Left colon (tissue), 2 donors: ENCODE data around the gene HAGH. TPM values are rescaled to one million over a fixed set of nuclear protein-coding genes. Genes with fewer than 3 reads are reported as not detected.

Experiments
- ATAC-seq: fragments of 200-7000 bp; cut with Tn5 transposase; one replicate; pipeline ENCODE4 v1.9.1; 2020; ENCODE audit warnings: mild to moderate bottlenecking, moderate library complexity
- DNase-seq, 2 donors: peaks; one replicate each; pipeline ENCODE4 v3.0.0-alpha.2; 2020
- intact Hi-C, 2 donors: fragments of 100-400 bp; cut with DNase I in 1 of 2; cut with micrococcal nuclease in 1 of 2; formaldehyde crosslinking; loops; one replicate each; pipeline versions ENCODE4 v1.11.2 to v1.14.0; 2022; cut with DNase I, micrococcal nuclease
- total RNA-seq, 2 donors: library from RNA; stranded (reverse); fragmentation: NEBNext Ultra II Directional; extraction: Animal tissue kit (Norgen Biotek cat#: 25700); gene quantifications; one replicate each; pipeline ENCODE4 v1.2.1, GENCODE V29; 2021
- donor health status: DM: no; HTN: no; CAD: no.
- donor health status: DM: yes; HTN: yes; CAD: no.

Gene HAGH
- total RNA-seq, 2 donors from 2014 or later = 64.5 to 85.0 TPM

- intact Hi-C loops = no loop called here
- ATAC-seq (no peak), DNase-seq (no peak)
Observed at GRCh38 chr16:1839554-1839953, 12.9 kb upstream of the HAGH start.

GRCh38 chr16:1834096-1834495 lies 7.5 kb upstream of the HAGH start:
- DNase-seq (no peak), ATAC-seq (no peak)
- intact Hi-C loops = no loop called here

GRCh38 chr16:1832838-1833454 lies 6.3 kb upstream of the HAGH start:
- intact Hi-C loops = no loop called here
- ATAC-seq (no peak), DNase-seq (no peak)

GRCh38 chr16:1831186-1832075 lies 4.8 kb upstream of the HAGH start:
- ATAC-seq (no peak), DNase-seq (no peak)
- intact Hi-C loops = no loop called here

- DNase-seq (peak in 1 of 2 donors; percentile 44), ATAC-seq (peak; percentile 44)
- intact Hi-C loops = no loop called here
Observed at GRCh38 chr16:1830213-1830612, 3.6 kb upstream of the HAGH start.

- intact Hi-C loops = no loop called here
- DNase-seq (no peak), ATAC-seq (peak; percentile 38)
Observed at GRCh38 chr16:1828645-1829410, 2.2 kb upstream of the HAGH start.

GRCh38 chr16:1825864-1826690 lies 548 bp downstream of the HAGH start:
- DNase-seq = peak in 1 of 2 donors; percentile 70
- peak; percentile 40 for ATAC-seq
- intact Hi-C loops = no loop called here

GRCh38 chr16:1825381-1825863 lies 1.2 kb downstream of the HAGH start:
- no peak for DNase-seq
- intact Hi-C loops = no loop called here
- no peak for ATAC-seq

- intact Hi-C loops = no loop called here
- DNase-seq (no peak), ATAC-seq (no peak)
Observed at GRCh38 chr16:1823821-1824220, 2.8 kb downstream of the HAGH start.

GRCh38 chr16:1822801-1823200 lies 3.8 kb downstream of the HAGH start:
- DNase-seq (no peak), ATAC-seq (no peak)
- intact Hi-C loops = no loop called here

GRCh38 chr16:1821861-1822611 lies 4.6 kb downstream of the HAGH start:
- DNase-seq (no peak), ATAC-seq (no peak)
- intact Hi-C loops = no loop called here

GRCh38 chr16:1820946-1821290 lies 5.7 kb downstream of the HAGH start:
- DNase-seq = no peak
- ATAC-seq = no peak
- intact Hi-C loops = no loop called here

- ATAC-seq = no peak
- intact Hi-C loops = no loop called here
- no peak for DNase-seq
Observed at GRCh38 chr16:1820096-1820945, 6.3 kb downstream of the HAGH start.

GRCh38 chr16:1819611-1820010 lies 7.0 kb downstream of the HAGH start:
- ATAC-seq (no peak), DNase-seq (no peak)
- intact Hi-C loops = no loop called here

- DNase-seq (no peak), ATAC-seq (no peak)
- intact Hi-C loops = no loop called here
Observed at GRCh38 chr16:1818873-1819525, 7.6 kb downstream of the HAGH start.

GRCh38 chr16:1818204-1818872 lies 8.3 kb downstream of the HAGH start:
- DNase-seq (no peak), ATAC-seq (no peak)
- intact Hi-C loops = no loop called here
